ENCODE data around the gene MOCOS. TPM values are rescaled to one million over a fixed set of nuclear protein-coding genes. Genes with fewer than 3 reads are reported as not detected.

MOCOS gene
- total and polyA plus RNA-seq, 2 of the 8 experiments (the other 6 are each of a cell fraction or from before 2014, with no cell fraction given), result 4.7 to 5.8 TPM

GRCh38 chr18:36185901-36186460 lies 1.3 kb upstream of the MOCOS start (continued):
- TF ChIP-seq KDM1A (IDR thresholded peaks at IDR 0.05; ENCODE audit: borderline replicate concordance, low read length) (no peak), CREB1 (IDR thresholded peaks at IDR 0.05) (no peak), SIX5 (IDR thresholded peaks at IDR 0.05; ENCODE audit: low read depth, low read length) (no peak), NRF1 (IDR thresholded peaks at IDR 0.05; ENCODE audit: low read depth, low read length) (no peak)

Data from H1 (cell line).